Heart right ventricle (tissue), 16 donors: ENCODE measurements around the gene TBC1D19. TPM values are rescaled to one million over a fixed set of nuclear protein-coding genes. Genes with fewer than 3 reads are reported as not detected.

Experiments used
- ATAC-seq, 8 donors: fragments of 200-7000 bp; cut with Tn5 transposase; one replicate each; pipeline ENCODE4 v1.9.1; 2020; ENCODE audit warnings: mild to moderate bottlenecking in 8 of 8, moderate library complexity in 8 of 8, moderate number of reproducible peaks in 1 of 8
- DNase-seq, 2 donors: peaks; one replicate each; pipeline ENCODE4 v3.0.0-alpha.2; 2020
- H3K27ac ChIP-seq, 10 donors: fragments of 200-600 bp; sonication (generic) in 2 of 10; one replicate each; pipeline versions ENCODE4 v1.5.0 to v1.8.0; 2020 to 2022; ENCODE audit warnings: mild to moderate bottlenecking in 3 of 10
- H3K27me3 ChIP-seq, 7 donors: fragments of 200-600 bp; one replicate each; pipeline ENCODE4 v1.8.0; 2021 to 2022; ENCODE audit warnings: mild to moderate bottlenecking in 2 of 7
- H3K36me3 ChIP-seq, 9 donors: fragments of 200-600 bp; sonication (generic) in 1 of 9; one replicate each; pipeline versions ENCODE4 v1.5.0 to v1.8.0; 2020 to 2022; ENCODE audit warnings: mild to moderate bottlenecking in 2 of 9
- H3K4me1 ChIP-seq, 9 donors: fragments of 200-600 bp; sonication (generic) in 1 of 9; one replicate each; pipeline versions ENCODE4 v1.5.0 to v1.8.0; 2020 to 2022; ENCODE audit warnings: mild to moderate bottlenecking in 4 of 9
- H3K4me3 ChIP-seq, 10 donors: fragments of 200-600 bp; sonication (generic) in 2 of 10; one replicate each; pipeline versions ENCODE4 v1.5.0 to v1.8.0; 2020 to 2022; ENCODE audit warnings: mild to moderate bottlenecking in 7 of 10, moderate library complexity in 2 of 10
- H3K9me3 ChIP-seq, 11 donors: fragments of 200-600 bp in 10 of 11; sonication (generic) in 2 of 11; one replicate each; pipeline versions ENCODE4 v1.5.0 to v1.8.0; 2013 to 2022; ENCODE audit warnings: mild to moderate bottlenecking in 2 of 11, control low read depth in 1 of 11, moderate library complexity in 1 of 11
- CTCF ChIP-seq, 9 donors: fragments of 200-600 bp; sonication (generic) in 2 of 9; IDR thresholded peaks; one replicate each; pipeline versions ENCODE4 v1.5.0 to v1.8.0; 2021 to 2022; ENCODE audit warnings: antibody characterized with exemption in 9 of 9, mild to moderate bottlenecking in 5 of 9, moderate library complexity in 1 of 9
- WGBS, 2 donors: extraction: QIAGEN DNeasy Blood & Tissue Kit; methylation state at CpG; one replicate each; pipeline ENCODE4 v1.1.7; 2013; ENCODE audit warnings: inconsistent platforms in 1 of 2; 5-methylcytosine and 5-hydroxymethylcytosine counted together
- intact Hi-C, 10 donors: fragments of 100-400 bp; cut with DNase I; formaldehyde crosslinking; loops; one replicate each; pipeline versions ENCODE4 v1.11.1 to v1.14.2; 2022
- polyA plus RNA-seq, 2 donors: library from polyadenylated mRNA; stranded (reverse); fragments of 200-250 nt; gene quantifications; one replicate each; pipeline ENCODE4 v1.2.3, GENCODE V29; 2013
- total RNA-seq, 10 donors: library from RNA; stranded (reverse); fragmentation: NEBNext Ultra II Directional in 3 of 10; extraction: Animal tissue kit (Norgen Biotek cat#: 25700) in 3 of 10; gene quantifications; one replicate each; pipeline versions ENCODE4 v1.2.1 to v1.2.4, GENCODE V29; 2021 to 2023
- donor health status: Arrhythmogenic right ventricular cardiomyopathy.
- donor health status: ischemic (EF 13 %, LVEDD 7.1; RV severe dilation, severe dysfunction).
- donor health status: healthy with polysubstance abuse.
- donor health status: DM: no; HTN: yes; CAD: no.
- donor health status: DM: no; HTN: no; CAD: no.
- donor health status: ischemic (EF 25% LVEDD 6.9; RV normal size, moderate dysfunction).
- donor health status: ischemic (EF 25% LVEDD 5.7; RV mildly dilated, moderate dysfunction).
- donor health status: healthy.
- donor health status: DM: yes; HTN: yes; CAD: no.
- donor health status: Ischemic cardiomyopathy.
- donor health status: ischemic (EF 35%, LVEDD 5.7; RV mildly dilated, moderate dysfunction).
- donor health status: nonischemic (EF 11% LVEDD 7.7; RV severe dilation, severe dysfunction).
- donor health status: DM: yes; HTN: yes; CAD: no.
- donor health status: PGD.
- donor health status: ischemic (EF 29% LVEDD 5.4; RV normal size, mild dysfunction).
- donor health status: nonischemic (EF 23%, LVEDD 6.1; RV moderate dilation, normal function).

Gene TBC1D19
- total and polyA plus RNA-seq, 12 donors: 1.6 to 10.7 (median 9.4) TPM

GRCh38 chr4:26763063-26763462 is 179.2 kb downstream of the TBC1D19 start:
- Histone ChIP-seq H3K36me3 (peaks cover 0 to 11% (median 0%) of the 10 kb centered on the region in 9 donors), H3K9me3 (no peaks in the 10 kb centered on the region), H3K27me3 (no peaks in the 10 kb centered on the region), H3K4me3 (no peak overlapping the region), H3K27ac (no peak overlapping the region), H3K4me1 (peaks cover 0 to 13% (median 0%) of the 10 kb centered on the region in 9 donors)
- no peak for ATAC-seq
- no peak for TF ChIP-seq CTCF (IDR thresholded peaks at IDR 0.05)
- intact Hi-C loops: no loop called here
- no peak for DNase-seq
- WGBS, 2 donors: 71 to 73% methylated on average over 2 of the region's 2 CpGs

- DNase-seq (no peak), ATAC-seq (no peak)
- Histone ChIP-seq H3K27ac (no peak overlapping the region), H3K4me1 (peaks cover 0 to 13% (median 0%) of the 10 kb centered on the region in 9 donors), H3K27me3 (no peaks in the 10 kb centered on the region), H3K36me3 (peaks cover 0 to 10% (median 0%) of the 10 kb centered on the region in 9 donors), H3K4me3 (no peak overlapping the region), H3K9me3 (no peaks in the 10 kb centered on the region)
- TF ChIP-seq CTCF (IDR thresholded peaks at IDR 0.05): no peak
- intact Hi-C loops: no loop called here
- 84 to 95% methylated on average over 3 of the region's 3 CpGs for WGBS, 2 donors
Measured at GRCh38 chr4:26763648-26764047, 179.8 kb downstream of the TBC1D19 start.

GRCh38 chr4:26764231-26764630 is 180.3 kb downstream of the TBC1D19 start:
- Histone ChIP-seq H3K4me1 (peaks cover 0 to 13% (median 0%) of the 10 kb centered on the region in 9 donors), H3K9me3 (no peaks in the 10 kb centered on the region), H3K27me3 (no peaks in the 10 kb centered on the region), H3K27ac (no peak overlapping the region), H3K4me3 (no peak overlapping the region), H3K36me3 (peaks cover 0 to 6% (median 0%) of the 10 kb centered on the region in 9 donors)
- no peak for DNase-seq
- intact Hi-C loops: no loop called here
- TF ChIP-seq CTCF (IDR thresholded peaks at IDR 0.05): no peak
- WGBS, 2 donors: 93 to 100% methylated on average over 1 of the region's 1 CpG
- ATAC-seq: no peak

GRCh38 chr4:26765515-26765914 is 181.6 kb downstream of the TBC1D19 start:
- H3K27ac ChIP-seq: no peak overlapping the region
- H3K36me3 ChIP-seq: peaks cover 0 to 12% (median 0%) of the 10 kb centered on the region in 9 donors
- no peaks in the 10 kb centered on the region for H3K9me3 ChIP-seq
- intact Hi-C loops: no loop called here
- ATAC-seq (no peak), DNase-seq (no peak)
- no peaks in the 10 kb centered on the region for H3K27me3 ChIP-seq
- TF ChIP-seq CTCF (IDR thresholded peaks at IDR 0.05): no peak
- H3K4me3 ChIP-seq: no peak overlapping the region
- peaks cover 0 to 13% (median 0%) of the 10 kb centered on the region in 9 donors for H3K4me1 ChIP-seq
- 91 to 92% methylated on average over 3 of the region's 3 CpGs for WGBS, 2 donors
